Body of pancreas (tissue), 4 donors: ENCODE data around the gene MYO10.

ENCODE experiments used
- POLR2A ChIP-seq, 3 donors: fragments of 450-650 bp; IDR thresholded peaks; one replicate each; pipeline ENCODE4 v1.6.1; 2016; ENCODE audit warnings: antibody characterized with exemption in 3 of 3, mild to moderate bottlenecking in 2 of 3
- TF ChIP-seq, protein P1 (sequence below), 7 experiments: fragments of 450-650 bp in 4 of 7; fragments of 200-600 bp in 3 of 7; sonication (generic) in 3 of 7; IDR thresholded peaks; one replicate each; pipeline ENCODE4 v1.5.1; 2016 to 2019; ENCODE audit warnings: antibody characterized with exemption in 7 of 7

DNA sequence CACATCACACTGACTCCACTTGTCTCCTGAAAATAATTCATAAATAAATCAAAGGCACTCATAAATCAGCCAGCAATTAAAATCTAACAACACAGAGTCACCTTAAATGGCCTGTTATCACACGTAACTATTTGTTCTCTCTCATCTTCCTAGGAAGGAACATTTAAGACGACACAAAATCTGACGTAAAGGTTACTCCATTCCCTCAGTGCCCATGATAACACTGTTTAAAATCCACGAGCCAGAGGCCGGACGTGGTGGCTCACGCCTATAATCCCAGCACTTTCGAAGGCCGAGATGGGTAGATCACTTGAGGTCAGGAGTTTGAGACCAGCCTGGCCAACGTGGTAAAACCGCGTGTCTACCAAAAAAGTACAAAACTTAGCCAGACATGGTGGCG, 56.4 kb downstream of the MYO10 start:
- TF ChIP-seq, protein P1, sequence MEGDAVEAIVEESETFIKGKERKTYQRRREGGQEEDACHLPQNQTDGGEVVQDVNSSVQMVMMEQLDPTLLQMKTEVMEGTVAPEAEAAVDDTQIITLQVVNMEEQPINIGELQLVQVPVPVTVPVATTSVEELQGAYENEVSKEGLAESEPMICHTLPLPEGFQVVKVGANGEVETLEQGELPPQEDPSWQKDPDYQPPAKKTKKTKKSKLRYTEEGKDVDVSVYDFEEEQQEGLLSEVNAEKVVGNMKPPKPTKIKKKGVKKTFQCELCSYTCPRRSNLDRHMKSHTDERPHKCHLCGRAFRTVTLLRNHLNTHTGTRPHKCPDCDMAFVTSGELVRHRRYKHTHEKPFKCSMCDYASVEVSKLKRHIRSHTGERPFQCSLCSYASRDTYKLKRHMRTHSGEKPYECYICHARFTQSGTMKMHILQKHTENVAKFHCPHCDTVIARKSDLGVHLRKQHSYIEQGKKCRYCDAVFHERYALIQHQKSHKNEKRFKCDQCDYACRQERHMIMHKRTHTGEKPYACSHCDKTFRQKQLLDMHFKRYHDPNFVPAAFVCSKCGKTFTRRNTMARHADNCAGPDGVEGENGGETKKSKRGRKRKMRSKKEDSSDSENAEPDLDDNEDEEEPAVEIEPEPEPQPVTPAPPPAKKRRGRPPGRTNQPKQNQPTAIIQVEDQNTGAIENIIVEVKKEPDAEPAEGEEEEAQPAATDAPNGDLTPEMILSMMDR (IDR thresholded peaks at IDR 0.05) = no peak
- TF ChIP-seq POLR2A (IDR thresholded peaks at IDR 0.05) = no peak
